ENCODE data around the gene RTN3. TPM values are rescaled to one million over a fixed set of nuclear protein-coding genes. Genes with fewer than 3 reads are reported as not detected.
A peak's percentile ranks its signal among the peaks of the same experiment; 100 is the strongest.

RTN3 gene
- total and polyA plus RNA-seq, 9 of the 15 experiments (the other 6 are each of a cell fraction or from before 2014, with no cell fraction given), result 41.6 to 169 (median 93.5) TPM

GRCh38 chr11:63745304-63746170 lies 64.2 kb downstream of the RTN3 start (continued):
- no peak for TF ChIP-seq PHF21A (IDR thresholded peaks at IDR 0.05; ENCODE audit: borderline replicate concordance, low read depth)

GRCh38 chr11:63747011-63747410 lies 65.7 kb downstream of the RTN3 start:
- no peaks in the 10 kb centered on the region for H3K9me3 ChIP-seq (replicated peaks; ENCODE audit: control insufficient read depth, insufficient read depth, low read depth, low read length)
- 0 out of 2 replicates have a peak, but pooled peaks cover 6% of the 10 kb centered on the region for H4K20me1 ChIP-seq (replicated peaks; ENCODE audit: control insufficient read depth, insufficient read depth, low read length)
- H3K9ac ChIP-seq (ENCODE audit: insufficient read depth in 1 of 2, low read depth in 2 of 2, low read length in 2 of 2), result no peak overlapping the region
- WGBS (ENCODE audit: insufficient coverage, low coverage, missing lambda C conversion rate), result 31% methylated on average over 3 of the region's 3 CpGs
- no peaks in the 10 kb centered on the region for H3K9me1 ChIP-seq (ENCODE audit: control insufficient read depth, insufficient read depth, low read length)
- peaks cover 46% of the 10 kb centered on the region for H3K79me2 ChIP-seq (ENCODE audit: control insufficient read depth, insufficient read depth, low read length)
- no TSS peak for BruUV-seq (replicated peaks)
- peaks cover 11 to 25% of the 10 kb centered on the region in 2 experiments; a peak in 4 of 5 replicates for H3K4me1 ChIP-seq (replicated peaks in 1 of 2; ENCODE audit: control insufficient read depth in 2 of 2, insufficient read depth in 2 of 2, low read length in 2 of 2)
- peak; percentile 6 for FAIRE-seq
- intact Hi-C loops (cut with micrococcal nuclease) (loop anchor here (2.0 to 10.0 kb wide), 2 partner anchors 76 to 398 kb away; partner anchors contain the start of gene ATL3), in situ Hi-C loops (cut with MboI) (no loop called here)
- H3K36me3 ChIP-seq (ENCODE audit: control insufficient read depth, insufficient read depth, low read length), result peaks cover 30% of the 10 kb centered on the region; the same call in 1 of the 3 replicates
- H3K4me3 ChIP-seq, result no peak overlapping the region
- H3K27ac ChIP-seq (ENCODE audit: extremely low read depth, low read depth, low read length), result no peak overlapping the region
- DNase-seq (ENCODE audit: extremely low read depth in 1 of 4, low spot score in 3 of 4), result peak in 1 of 4 experiments; percentile 32
- CTCF ChIA-PET (ENCODE audit: low intra/inter-chr PET ratio), result no interaction called here
- peak overlapping the region; percentile 42; the same call in 1 of the 2 replicates for H3K4me2 ChIP-seq (ENCODE audit: insufficient read depth, low read length)
- H3K27me3 ChIP-seq (ENCODE audit: control insufficient read depth in 2 of 2, insufficient read depth in 2 of 2, low read length in 2 of 2), result no peaks in the 10 kb centered on the region
- ATAC-seq, result peak; percentile 60
- POLR2A ChIA-PET, result no interaction called here
- H2AFZ ChIP-seq (ENCODE audit: low read depth, low read length), result no peak overlapping the region
- TF ChIP-seq E2F6 (IDR thresholded peaks at IDR 0.05; ENCODE audit: borderline replicate concordance in 1 of 2, extremely low read depth in 1 of 2, insufficient read depth in 1 of 2, insufficient read length in 1 of 2, low read depth in 1 of 2, low read length in 1 of 2, poor library complexity in 1 of 2, severe bottlenecking in 1 of 2) (peak in 1 of 2 experiments; percentile 66), ZNF592 (IDR thresholded peaks at IDR 0.05) (0 out of 2 replicates have a peak, but pooled peaks have one; percentile 42), TCF3 (CRISPR knock-in tag; IDR thresholded peaks at IDR 0.05) (peak; percentile 28; the same call in 1 of the 2 replicates), L3MBTL2 (IDR thresholded peaks at IDR 0.05) (peak; percentile 32; the same call in 1 of the 2 replicates), TOE1 (IDR thresholded peaks at IDR 0.05; ENCODE audit: borderline replicate concordance) (no peak), TOE1 (CRISPR knock-in tag; IDR thresholded peaks at IDR 0.05; ENCODE audit: borderline replicate concordance, low read depth) (no peak), ATF7 (IDR thresholded peaks at IDR 0.05) (peak; percentile 30; the same call in 1 of the 2 replicates), ZNF764 (CRISPR knock-in tag; IDR thresholded peaks at IDR 0.05; ENCODE audit: low read depth) (no peak), TEAD4 (IDR thresholded peaks at IDR 0.05; ENCODE audit: low read length) (peak; percentile 25; the same call in 1 of the 2 replicates), TEAD4 (CRISPR knock-in tag; IDR thresholded peaks at IDR 0.05; ENCODE audit: borderline replicate concordance) (no peak)

Data from K562 (cell line).